Measurements from ENCODE around the gene CNTNAP5. TPM values are rescaled to one million over a fixed set of nuclear protein-coding genes. Genes with fewer than 3 reads are reported as not detected.

The CNTNAP5 gene
- total and polyA plus RNA-seq, 7 donors: not detected

- no peak for TF ChIP-seq CTCF (IDR thresholded peaks at IDR 0.05)
- peaks cover 0 to 2% (median 0%) of the 10 kb centered on the region in 3 donors for H3K27me3 ChIP-seq (ENCODE audit: insufficient read depth in 3 of 3, low read length in 2 of 3)
- H3K27ac ChIP-seq: no peak overlapping the region
- no peaks in the 10 kb centered on the region for H3K9me3 ChIP-seq
- DNase-seq (no peak), ATAC-seq (no peak)
- no peaks in the 10 kb centered on the region for H3K4me1 ChIP-seq
- H3K36me3 ChIP-seq (ENCODE audit: insufficient read depth in 1 of 2, low read depth in 1 of 2): no peaks in the 10 kb centered on the region
- 35 to 47% (median 39%) methylated on average over 4 of the region's 4 CpGs for WGBS, 3 donors
- intact Hi-C loops (cut with DNase I): no loop called here
- H3K4me3 ChIP-seq: no peak overlapping the region
These were observed 785.0 kb downstream of the CNTNAP5 start for GRCh38 chr2:124810132-124810531.

GRCh38 chr2:124814968-124815745 lies 790.1 kb downstream of the CNTNAP5 start:
- DNase-seq: no peak

GRCh38 chr2:124816007-124816406 lies 790.9 kb downstream of the CNTNAP5 start:
- Histone ChIP-seq H3K9me3 (no peaks in the 10 kb centered on the region), H3K27me3 (ENCODE audit: insufficient read depth in 3 of 3, low read length in 2 of 3) (peaks cover 0 to 2% (median 0%) of the 10 kb centered on the region in 3 donors), H3K27ac (no peak overlapping the region), H3K36me3 (ENCODE audit: insufficient read depth in 1 of 2, low read depth in 1 of 2) (no peaks in the 10 kb centered on the region), H3K4me3 (no peak overlapping the region), H3K4me1 (no peaks in the 10 kb centered on the region)
- intact Hi-C loops (cut with DNase I): no loop called here
- no peak for TF ChIP-seq CTCF (IDR thresholded peaks at IDR 0.05)
- ATAC-seq (no peak), DNase-seq (no peak)
- WGBS, 3 donors: 63 to 68% (median 63%) methylated on average over 3 of the region's 3 CpGs

More at GRCh38 chr2:124814968-124815745, 790.1 kb downstream of the CNTNAP5 start:
- no peaks in the 10 kb centered on the region for H3K36me3 ChIP-seq (ENCODE audit: insufficient read depth in 1 of 2, low read depth in 1 of 2)
- no peaks in the 10 kb centered on the region for H3K9me3 ChIP-seq
- ATAC-seq: no peak
- H3K4me3 ChIP-seq: no peak overlapping the region
- H3K27ac ChIP-seq: no peak overlapping the region
- peaks cover 0 to 2% (median 0%) of the 10 kb centered on the region in 3 donors for H3K27me3 ChIP-seq (ENCODE audit: insufficient read depth in 3 of 3, low read length in 2 of 3)
- 17 to 27% (median 21%) methylated on average over 11 of the region's 11 CpGs for WGBS, 3 donors
- intact Hi-C loops (cut with DNase I): no loop called here
- TF ChIP-seq CTCF (IDR thresholded peaks at IDR 0.05): no peak
- H3K4me1 ChIP-seq: no peaks in the 10 kb centered on the region

- Histone ChIP-seq H3K9me3 (no peaks in the 10 kb centered on the region), H3K27me3 (ENCODE audit: insufficient read depth in 3 of 3, low read length in 2 of 3) (no peaks in the 10 kb centered on the region), H3K4me3 (no peak overlapping the region), H3K36me3 (ENCODE audit: insufficient read depth in 1 of 2, low read depth in 1 of 2) (no peaks in the 10 kb centered on the region), H3K4me1 (no peaks in the 10 kb centered on the region), H3K27ac (no peak overlapping the region)
- TF ChIP-seq CTCF (IDR thresholded peaks at IDR 0.05): no peak
- intact Hi-C loops (cut with DNase I): no loop called here
- WGBS, 3 donors: 53 to 58% (median 57%) methylated on average over 3 of the region's 3 CpGs
- ATAC-seq: no peak
- no peak for DNase-seq
These were observed 797.4 kb downstream of the CNTNAP5 start for GRCh38 chr2:124822516-124822915.

Measured in psoas muscle (tissue), 8 donors.